GM21423 (cell line): Measurements from ENCODE around the gene CCNG2.
A peak's percentile ranks its signal among the peaks of the same experiment; 100 is the strongest.

Source experiments
- ATAC-seq: cut with Tn5 transposase; IDR thresholded peaks from one replicate; pipeline ENCODE4 v1.9.1; 2021; ENCODE audit warnings: mild to moderate bottlenecking, moderate library complexity; ENCODE audit not compliant: unreplicated experiment

The CCNG2 gene

DNA sequence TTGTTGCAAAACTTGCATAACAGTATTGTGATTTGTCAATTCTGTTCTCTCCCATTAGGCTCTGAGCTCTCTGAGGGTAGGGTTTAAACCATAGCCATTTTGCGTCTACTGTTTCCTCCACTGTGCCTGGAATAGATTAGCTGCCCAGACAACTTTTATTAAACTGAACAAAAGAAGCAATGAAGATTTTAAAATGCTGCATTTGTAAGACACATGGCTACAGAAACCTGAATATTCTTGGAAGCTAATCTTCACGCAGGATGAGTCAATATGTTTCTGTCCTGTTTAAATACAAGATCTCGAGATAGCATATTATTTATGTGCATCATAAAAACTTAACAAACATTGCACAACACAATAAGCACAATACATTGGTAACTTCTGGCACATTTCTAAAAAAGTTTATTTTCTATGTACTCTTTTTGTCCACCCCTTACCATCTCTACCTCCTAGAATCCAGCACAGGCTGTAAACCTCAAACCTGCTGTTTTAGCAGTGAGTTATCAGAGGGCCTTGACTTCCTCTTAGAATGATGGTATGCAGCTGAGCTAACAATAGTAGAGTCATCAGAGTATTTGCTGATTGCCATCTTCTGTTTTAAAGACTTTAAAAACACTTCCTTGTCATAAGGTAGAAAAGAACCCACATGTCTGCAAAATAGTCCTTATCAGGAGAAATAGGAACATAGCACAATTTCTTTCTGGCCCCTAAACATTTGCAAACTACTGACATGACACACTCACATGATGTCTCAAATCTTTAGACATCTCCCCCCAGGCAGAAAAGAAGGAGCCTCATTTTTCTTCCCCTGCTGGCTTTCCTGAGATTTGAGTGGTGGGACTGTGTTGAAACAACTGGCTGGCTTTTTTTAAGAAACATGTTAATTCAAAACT lies 10.6 kb upstream of the CCNG2 start:
- no peak for ATAC-seq

- ATAC-seq: no peak
These were observed 9.8 kb upstream of the CCNG2 start for GRCh38 chr4:77147079-77147782.

GRCh38 chr4:77148078-77148477 lies 8.9 kb upstream of the CCNG2 start:
- no peak for ATAC-seq

DNA sequence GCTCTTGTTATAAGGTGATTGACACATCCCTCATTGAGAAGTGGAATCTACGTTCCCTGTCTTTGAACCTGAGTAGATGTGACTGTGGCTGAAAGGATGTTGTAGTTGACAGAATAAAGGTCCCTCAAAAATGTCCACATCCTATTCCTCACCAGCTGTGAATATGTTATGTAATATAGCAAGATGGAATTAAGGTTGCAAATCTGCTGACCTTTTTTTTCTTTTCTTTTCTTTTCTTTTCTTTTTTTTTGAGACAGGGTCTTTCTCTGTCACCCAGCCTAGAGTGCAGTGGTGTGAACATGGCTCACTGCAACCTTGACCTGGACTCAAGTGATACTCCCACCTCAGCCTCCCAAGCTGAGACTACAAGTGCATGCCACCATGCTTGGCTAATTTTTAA lies 7.2 kb upstream of the CCNG2 start:
- no peak for ATAC-seq

DNA sequence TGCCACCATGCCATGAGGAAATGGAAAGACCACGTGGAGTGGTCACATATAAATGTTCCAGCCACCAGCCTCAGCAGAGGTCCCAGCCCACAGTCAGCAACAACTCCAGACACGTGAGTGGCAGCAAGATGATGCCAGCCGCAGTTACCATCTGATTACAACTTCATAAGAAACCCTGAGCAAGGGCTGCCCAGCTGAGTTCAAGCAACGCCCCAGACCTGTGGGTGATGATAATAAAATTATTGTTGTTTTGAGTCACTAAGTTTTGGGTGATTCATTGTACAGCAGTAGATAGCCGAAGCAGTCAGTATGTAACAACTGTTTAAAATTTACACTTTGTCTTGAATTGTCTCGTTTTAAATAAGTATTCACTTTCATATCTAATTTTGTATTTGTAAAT lies 5.8 kb upstream of the CCNG2 start:
- ATAC-seq: no peak

DNA sequence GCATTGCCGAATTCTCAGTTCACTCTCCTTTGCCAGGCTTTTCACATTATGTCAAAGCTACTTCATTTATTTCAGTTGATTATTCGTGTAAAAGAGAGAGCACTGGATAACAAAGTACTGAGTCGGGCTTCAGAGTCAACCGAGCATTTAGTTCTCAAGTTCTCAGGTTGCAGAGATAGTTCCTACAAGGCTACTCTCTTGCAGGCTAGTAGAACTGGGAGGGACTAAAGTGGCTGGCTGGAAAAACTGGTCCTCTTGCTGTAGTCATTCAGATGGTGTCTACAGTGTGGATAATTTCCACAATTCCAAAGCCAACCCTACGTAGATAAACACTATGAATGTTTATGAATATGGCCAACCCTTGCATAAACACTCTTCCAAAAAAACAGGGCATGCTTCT lies 4.6 kb upstream of the CCNG2 start:
- ATAC-seq: no peak

DNA sequence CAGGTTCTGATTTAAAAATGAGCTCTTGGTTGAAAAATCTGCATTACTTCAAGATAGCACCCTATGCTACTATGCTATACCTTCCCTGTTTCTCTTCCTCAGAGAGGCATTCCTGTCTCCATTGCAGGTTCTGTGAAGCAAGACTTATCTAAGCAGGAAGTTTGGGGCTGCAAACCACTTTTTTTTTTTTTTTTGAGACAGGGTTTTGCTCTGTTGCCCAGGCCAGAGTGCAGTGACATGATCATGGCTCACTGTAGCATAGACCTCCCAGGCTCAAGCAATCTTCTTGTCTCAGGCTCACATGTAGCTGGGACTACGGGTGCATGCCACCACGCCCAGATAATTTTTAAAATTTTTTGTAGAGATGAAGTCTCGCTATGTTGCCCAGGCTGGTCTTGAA lies 4.0 kb upstream of the CCNG2 start:
- ATAC-seq: no peak

GRCh38 chr4:77154065-77154464 lies 2.9 kb upstream of the CCNG2 start:
- no peak for ATAC-seq

- no peak for ATAC-seq
These were observed 2.1 kb upstream of the CCNG2 start for GRCh38 chr4:77154761-77155499.

DNA sequence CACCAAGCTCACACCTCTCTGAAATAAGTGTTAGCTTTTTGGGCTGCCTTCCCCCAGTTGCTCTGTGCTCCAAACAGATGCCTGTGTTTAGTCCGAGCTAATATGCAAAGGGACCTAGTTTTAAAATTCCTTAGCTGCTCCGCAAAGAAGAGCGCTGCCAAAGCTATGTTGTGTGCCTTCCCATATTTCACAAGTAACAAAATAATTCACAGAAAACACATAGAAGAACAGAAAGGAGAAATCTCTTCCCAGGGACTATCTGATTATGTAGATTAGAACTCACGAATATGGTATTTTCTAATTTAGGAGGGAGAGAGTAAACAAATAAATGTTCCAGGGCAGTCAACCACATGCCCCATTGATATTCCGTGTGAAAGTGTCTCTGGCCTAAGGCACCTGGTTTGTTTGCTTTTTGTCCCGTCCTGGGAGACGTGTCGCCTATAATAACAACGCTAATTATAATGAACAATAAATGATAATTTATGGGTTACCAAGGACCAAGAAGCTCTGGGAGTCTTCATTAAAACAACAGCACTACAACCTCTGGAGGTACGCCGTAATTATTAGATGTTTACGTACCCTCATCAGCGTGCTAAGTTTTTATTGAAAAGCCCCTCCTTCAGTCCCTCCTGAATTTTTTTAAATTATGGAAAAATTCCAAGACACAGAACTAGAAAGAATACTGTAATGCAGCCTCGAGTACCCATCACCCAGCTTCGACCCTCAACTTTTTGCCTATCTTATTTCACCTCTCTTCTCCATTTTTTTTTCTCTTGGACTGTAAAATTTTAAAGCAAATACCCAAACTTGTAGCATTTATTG lies 1.2 kb upstream of the CCNG2 start:
- ATAC-seq: no peak

GRCh38 chr4:77156533-77156911 lies 485 bp upstream of the CCNG2 start:
- ATAC-seq: peak; percentile 86

- ATAC-seq: peak; percentile 57
These were observed 966 bp downstream of the CCNG2 start for GRCh38 chr4:77157859-77158486.

DNA sequence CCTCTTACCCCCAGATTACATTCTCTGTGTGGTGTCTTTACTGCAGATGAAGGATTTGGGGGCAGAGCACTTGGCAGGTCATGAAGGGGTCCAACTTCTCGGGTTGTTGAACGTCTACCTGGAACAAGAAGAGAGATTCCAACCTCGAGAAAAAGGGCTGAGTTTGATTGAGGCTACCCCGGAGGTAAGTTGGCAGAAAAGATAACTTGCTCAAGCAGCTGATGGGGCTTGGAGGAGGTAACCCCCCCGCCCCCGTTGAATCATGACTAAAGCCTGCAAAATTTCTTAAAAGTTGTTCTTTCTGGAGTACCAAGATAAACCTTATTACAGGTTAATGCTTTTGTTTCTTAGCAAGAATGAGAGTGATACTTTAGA lies 1.5 kb downstream of the CCNG2 start:
- no peak for ATAC-seq

- no peak for ATAC-seq
These were observed 2.8 kb downstream of the CCNG2 start for GRCh38 chr4:77159806-77160205.

DNA sequence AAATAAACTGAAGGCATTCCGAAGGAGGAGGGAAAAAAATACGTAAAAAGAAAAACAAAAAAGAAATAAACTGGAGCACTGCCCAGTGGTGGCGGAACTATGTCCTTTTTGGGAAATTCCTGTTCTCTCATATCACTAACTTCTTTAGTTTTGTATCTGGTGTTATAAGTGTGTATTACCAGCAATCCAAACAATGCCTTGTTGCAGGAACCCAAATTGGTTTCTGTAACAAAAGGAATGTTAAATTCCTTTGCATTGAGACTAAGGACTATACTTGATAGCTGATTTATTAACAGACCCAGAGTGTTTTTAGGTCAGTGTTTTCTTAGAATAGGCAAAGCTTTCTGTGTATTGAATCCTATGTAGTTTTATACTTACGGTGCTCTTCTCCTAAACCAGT lies 6.6 kb downstream of the CCNG2 start:
- no peak for ATAC-seq

DNA sequence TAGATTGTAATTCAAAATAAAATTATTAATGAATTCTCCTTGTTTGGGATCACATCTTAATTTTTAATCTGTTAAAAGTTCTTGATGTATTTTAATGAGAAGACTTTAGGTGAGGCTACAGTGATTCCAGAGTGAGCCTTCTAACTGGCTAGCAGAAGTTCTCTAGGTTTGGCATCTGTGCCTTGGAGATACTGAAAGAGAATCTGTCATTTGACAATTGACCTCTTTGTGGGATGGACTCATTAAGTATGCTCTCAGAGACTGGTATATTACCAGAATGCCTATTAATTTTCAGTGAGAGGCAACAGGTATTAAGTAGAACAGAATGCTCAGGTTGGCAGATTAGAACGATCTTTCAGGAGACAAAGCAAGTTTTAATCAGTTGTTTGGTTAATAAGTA lies 10.2 kb downstream of the CCNG2 start:
- ATAC-seq: no peak

DNA sequence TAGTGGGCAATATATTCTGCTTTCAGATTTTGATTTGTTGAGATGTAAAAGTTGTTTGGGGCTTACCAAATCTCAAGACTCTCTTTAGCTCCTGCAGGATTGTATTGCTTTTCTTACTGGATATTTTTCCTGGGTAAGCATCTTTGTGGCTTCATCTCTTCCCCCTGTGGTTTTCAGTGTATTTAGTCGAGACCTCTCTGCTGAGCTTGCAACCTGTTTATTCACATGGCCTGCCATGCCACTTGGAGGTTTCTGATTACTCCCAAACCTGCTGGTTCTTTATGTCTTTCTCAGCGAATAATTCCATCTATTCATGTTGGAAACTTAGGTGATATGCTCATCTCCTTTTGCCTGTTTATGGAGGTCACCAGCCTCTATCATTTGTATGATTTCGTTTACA lies 10.9 kb downstream of the CCNG2 start:
- no peak for ATAC-seq

DNA sequence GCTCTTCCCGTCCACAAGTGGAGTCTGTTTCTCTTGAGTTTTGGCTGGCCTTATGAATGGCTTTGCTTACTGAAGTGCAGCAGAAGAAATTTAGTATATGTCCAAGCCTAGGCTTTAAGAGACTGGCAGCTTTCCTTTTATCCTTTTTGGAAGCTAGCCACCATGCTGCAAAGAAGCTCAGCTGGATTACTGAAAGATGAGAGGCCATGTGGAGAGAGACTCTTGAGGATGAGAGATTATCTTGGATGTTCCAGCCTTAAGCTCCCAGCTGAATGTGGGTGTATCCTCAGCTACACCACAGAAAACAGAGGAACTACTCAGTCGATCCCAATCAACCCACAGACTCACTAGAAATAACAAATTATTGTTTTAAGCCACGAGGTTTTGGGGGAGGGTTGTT lies 12.5 kb downstream of the CCNG2 start:
- no peak for ATAC-seq

GRCh38 chr4:77170926-77171325 lies 13.9 kb downstream of the CCNG2 start:
- no peak for ATAC-seq

GRCh38 chr4:77172336-77172735 lies 15.3 kb downstream of the CCNG2 start:
- no peak for ATAC-seq
